ENCODE results near the gene MAP2K5.

Gene MAP2K5

DNA sequence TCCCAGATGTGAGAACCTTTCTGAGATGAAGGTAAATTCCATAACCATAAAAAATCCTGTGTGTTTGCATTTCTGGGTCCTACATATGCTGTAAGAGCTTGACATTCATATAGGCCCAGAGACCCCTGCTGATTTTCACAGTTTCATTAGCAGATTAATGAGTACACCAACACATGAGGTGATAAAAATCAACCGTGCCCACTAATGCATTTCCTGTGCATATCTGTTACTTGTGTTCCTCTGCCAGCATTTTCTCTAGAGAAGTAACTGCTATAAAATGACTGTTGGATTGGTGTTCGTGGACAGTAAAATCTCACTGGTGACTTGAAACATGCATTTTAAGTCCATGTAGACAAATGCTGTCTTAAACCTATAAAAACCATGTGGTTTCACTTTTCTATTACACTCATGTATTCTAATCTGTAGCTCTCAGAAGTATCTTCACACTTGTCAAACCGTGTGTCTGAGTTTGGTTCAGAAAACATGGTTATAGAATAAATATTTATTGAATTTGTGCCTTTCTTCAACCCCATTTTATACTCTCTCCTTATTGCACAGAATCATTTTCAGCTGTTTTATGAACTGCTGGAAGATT, 14.6 kb downstream of the MAP2K5 start:
- no peaks in the 10 kb centered on the region for H3K27me3 Mint-ChIP-seq (ENCODE audit: low read depth)
- H3K36me3 Mint-ChIP-seq (ENCODE audit: low read depth) = peaks cover 57% of the 10 kb centered on the region
- H3K9me3 Mint-ChIP-seq = peaks cover 11% of the 10 kb centered on the region
- no peak overlapping the region for H3K27ac Mint-ChIP-seq
- peaks cover 12% of the 10 kb centered on the region for H3K4me1 Mint-ChIP-seq
- no peak overlapping the region for H3K4me3 Mint-ChIP-seq
- TF ChIP-seq, protein P1, sequence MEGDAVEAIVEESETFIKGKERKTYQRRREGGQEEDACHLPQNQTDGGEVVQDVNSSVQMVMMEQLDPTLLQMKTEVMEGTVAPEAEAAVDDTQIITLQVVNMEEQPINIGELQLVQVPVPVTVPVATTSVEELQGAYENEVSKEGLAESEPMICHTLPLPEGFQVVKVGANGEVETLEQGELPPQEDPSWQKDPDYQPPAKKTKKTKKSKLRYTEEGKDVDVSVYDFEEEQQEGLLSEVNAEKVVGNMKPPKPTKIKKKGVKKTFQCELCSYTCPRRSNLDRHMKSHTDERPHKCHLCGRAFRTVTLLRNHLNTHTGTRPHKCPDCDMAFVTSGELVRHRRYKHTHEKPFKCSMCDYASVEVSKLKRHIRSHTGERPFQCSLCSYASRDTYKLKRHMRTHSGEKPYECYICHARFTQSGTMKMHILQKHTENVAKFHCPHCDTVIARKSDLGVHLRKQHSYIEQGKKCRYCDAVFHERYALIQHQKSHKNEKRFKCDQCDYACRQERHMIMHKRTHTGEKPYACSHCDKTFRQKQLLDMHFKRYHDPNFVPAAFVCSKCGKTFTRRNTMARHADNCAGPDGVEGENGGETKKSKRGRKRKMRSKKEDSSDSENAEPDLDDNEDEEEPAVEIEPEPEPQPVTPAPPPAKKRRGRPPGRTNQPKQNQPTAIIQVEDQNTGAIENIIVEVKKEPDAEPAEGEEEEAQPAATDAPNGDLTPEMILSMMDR (IDR thresholded peaks at IDR 0.05; ENCODE audit: unreplicated experiment in 3 of 3) = no peak

DNA sequence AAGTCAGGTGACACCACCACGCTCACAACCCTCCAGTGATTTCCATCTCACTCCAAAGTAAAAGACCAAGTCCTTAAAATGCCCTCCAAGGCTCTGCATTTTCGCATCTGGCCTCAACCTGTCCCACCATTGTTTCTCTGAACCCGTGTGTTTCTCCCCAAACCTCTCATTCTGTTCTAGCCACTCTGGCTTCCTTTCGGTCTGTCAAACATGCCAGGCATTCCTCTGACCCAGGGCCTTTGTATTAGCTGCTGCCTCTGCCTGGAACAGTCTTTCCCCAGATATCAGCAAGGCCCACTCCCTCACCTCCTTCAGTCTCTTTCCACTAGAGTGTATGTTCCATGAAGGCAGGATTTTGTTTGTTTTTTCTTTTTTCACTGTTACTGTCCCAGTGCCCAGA, 16.0 kb downstream of the MAP2K5 start:
- Mint-ChIP-seq H3K36me3 (ENCODE audit: low read depth) (peaks cover 59% of the 10 kb centered on the region), H3K9me3 (peaks cover 11% of the 10 kb centered on the region), H3K27me3 (ENCODE audit: low read depth) (no peaks in the 10 kb centered on the region), H3K4me3 (peak overlapping the region in 1 of 3 experiments; percentile 4), H3K27ac (no peak overlapping the region), H3K4me1 (peaks cover 15% of the 10 kb centered on the region)
- TF ChIP-seq, protein P1 (IDR thresholded peaks at IDR 0.05; ENCODE audit: unreplicated experiment in 3 of 3) = no peak

DNA sequence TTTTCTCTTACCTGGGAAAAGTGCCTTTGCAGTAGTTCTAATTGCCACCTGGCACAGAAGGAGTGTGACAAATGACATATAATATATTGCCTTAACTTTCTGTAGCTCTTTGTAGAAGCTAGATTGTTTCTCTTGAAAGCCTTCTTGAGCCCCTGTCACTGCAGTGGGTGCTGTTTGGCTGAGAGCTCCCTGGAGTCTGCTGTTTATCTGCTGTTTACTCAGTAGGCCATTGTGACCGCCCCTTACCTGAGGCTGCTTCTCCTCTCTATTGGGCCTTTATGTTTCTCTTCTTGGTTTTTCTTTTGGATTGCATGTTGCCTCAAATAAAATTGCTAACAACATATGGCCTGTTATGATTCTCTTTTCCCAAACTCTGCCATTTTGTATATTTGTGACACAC, 16.7 kb downstream of the MAP2K5 start:
- H3K4me1 Mint-ChIP-seq = peaks cover 15% of the 10 kb centered on the region
- no peak overlapping the region for H3K4me3 Mint-ChIP-seq
- H3K36me3 Mint-ChIP-seq (ENCODE audit: low read depth) = peaks cover 66% of the 10 kb centered on the region
- H3K27me3 Mint-ChIP-seq (ENCODE audit: low read depth) = no peaks in the 10 kb centered on the region
- peak overlapping the region; percentile 44 to 65 (median 50) for H3K27ac Mint-ChIP-seq
- H3K9me3 Mint-ChIP-seq = peaks cover 11% of the 10 kb centered on the region
- TF ChIP-seq, protein P1 (IDR thresholded peaks at IDR 0.05; ENCODE audit: unreplicated experiment in 3 of 3) = no peak

DNA sequence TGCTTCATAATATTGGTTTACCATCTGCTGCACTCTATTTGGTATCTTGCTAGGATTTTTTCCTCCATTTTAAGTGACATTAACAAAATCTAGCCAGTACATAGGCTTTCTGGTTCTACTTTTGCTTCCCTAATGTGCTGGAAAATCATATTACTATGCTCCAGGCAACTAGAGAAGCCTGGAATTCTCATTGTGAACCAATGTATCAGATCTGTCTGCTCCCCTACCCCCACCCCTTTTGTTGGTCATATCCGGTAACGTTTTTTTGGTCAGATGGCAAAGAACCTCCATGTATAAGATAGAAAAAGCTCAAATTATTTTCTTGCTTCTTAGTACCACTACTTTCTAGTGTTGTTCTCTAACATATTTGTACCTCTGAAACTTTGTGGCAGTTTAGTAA, 17.1 kb downstream of the MAP2K5 start:
- Mint-ChIP-seq H3K4me3 (no peak overlapping the region), H3K27ac (peak overlapping the region; percentile 44 to 65 (median 50)), H3K9me3 (peaks cover 11% of the 10 kb centered on the region), H3K27me3 (ENCODE audit: low read depth) (no peaks in the 10 kb centered on the region), H3K36me3 (ENCODE audit: low read depth) (peaks cover 64% of the 10 kb centered on the region), H3K4me1 (peaks cover 15% of the 10 kb centered on the region)
- TF ChIP-seq, protein P1 (IDR thresholded peaks at IDR 0.05; ENCODE audit: unreplicated experiment in 3 of 3) = no peak

DNA sequence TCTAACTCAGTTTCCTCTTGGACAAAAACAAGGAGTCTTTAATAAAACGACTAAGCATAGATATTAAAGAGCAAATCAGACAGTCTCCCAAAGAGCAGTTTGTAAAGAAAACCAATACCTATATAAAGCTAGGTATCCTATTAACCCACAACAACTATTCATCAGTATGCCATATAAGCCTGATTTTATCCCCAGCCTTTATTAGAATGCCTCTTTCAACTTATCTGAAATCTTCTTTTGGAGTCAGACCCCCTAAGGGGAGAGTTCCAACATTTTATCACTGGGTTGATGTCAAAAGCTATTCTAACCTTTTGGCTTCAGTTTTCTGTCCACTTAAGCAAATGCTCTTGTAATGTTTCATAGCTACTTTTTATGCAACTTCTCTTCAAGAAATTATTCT, 17.8 kb downstream of the MAP2K5 start:
- peaks cover 57% of the 10 kb centered on the region for H3K36me3 Mint-ChIP-seq (ENCODE audit: low read depth)
- TF ChIP-seq, protein P1 (IDR thresholded peaks at IDR 0.05; ENCODE audit: unreplicated experiment in 3 of 3) = no peak
- peaks cover 15% of the 10 kb centered on the region for H3K4me1 Mint-ChIP-seq
- no peak overlapping the region for H3K4me3 Mint-ChIP-seq
- H3K27ac Mint-ChIP-seq = no peak overlapping the region
- H3K27me3 Mint-ChIP-seq (ENCODE audit: low read depth) = no peaks in the 10 kb centered on the region
- peaks cover 11% of the 10 kb centered on the region for H3K9me3 Mint-ChIP-seq

DNA sequence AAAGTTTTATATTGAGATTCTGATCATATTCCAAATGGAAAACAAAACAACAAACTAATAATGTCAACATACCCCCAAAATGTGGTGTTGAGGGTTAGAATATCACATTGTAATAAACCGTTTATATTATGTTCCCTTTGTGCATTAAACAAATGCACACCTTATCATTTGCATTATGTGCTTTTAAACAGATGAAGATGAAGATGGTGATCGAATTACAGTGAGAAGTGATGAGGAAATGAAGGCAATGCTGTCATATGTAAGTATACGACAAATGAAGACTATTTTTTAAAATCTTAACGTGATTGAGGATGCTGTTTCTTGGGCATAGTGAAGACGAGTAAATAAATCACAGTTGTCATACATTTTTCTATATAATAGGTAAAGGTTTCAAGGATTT, 20.6 kb downstream of the MAP2K5 start:
- Mint-ChIP-seq H3K4me1 (peaks cover 15% of the 10 kb centered on the region), H3K36me3 (ENCODE audit: low read depth) (peaks cover 46% of the 10 kb centered on the region), H3K27me3 (ENCODE audit: low read depth) (no peaks in the 10 kb centered on the region), H3K9me3 (peaks cover 11% of the 10 kb centered on the region), H3K27ac (no peak overlapping the region), H3K4me3 (no peak overlapping the region)
- TF ChIP-seq, protein P1 (IDR thresholded peaks at IDR 0.05; ENCODE audit: unreplicated experiment in 3 of 3) = no peak
